ENCODE measurements around the gene SLC30A2. TPM values are rescaled to one million over a fixed set of nuclear protein-coding genes. Genes with fewer than 3 reads are reported as not detected.

SLC30A2 gene
- total RNA-seq, 1 donor from 2014 or later = not detected

DNA sequence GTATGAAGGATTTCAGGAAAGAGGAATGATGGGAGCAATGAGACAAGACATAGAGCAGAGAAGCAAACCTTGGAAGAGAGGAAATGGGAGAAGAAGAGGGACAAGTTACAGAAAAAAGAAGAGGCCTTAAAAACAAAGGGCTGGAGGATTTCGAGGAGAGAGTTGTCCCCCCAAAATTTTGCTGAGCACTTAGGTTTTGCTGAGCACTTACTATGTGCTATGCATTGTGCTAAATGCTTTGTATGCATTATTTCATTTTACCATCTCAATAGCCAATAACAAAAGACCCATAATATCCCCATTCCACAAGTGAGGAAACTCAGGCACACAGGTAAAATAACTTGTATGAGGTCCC, 24.0 kb upstream of the SLC30A2 start:
- no peak for DNase-seq

- DNase-seq = no peak
These were observed 21.6 kb upstream of the SLC30A2 start, which contains the start of gene TRIM63 for GRCh38 chr1:26067432-26067911. TSS of gene TRIM63 (minus strand) at chr1:26067630. CDS start at chr1:26067494, 136 bp downstream.

- DNase-seq = no peak
These were observed 20.9 kb upstream of the SLC30A2 start for GRCh38 chr1:26066857-26067256.

DNA sequence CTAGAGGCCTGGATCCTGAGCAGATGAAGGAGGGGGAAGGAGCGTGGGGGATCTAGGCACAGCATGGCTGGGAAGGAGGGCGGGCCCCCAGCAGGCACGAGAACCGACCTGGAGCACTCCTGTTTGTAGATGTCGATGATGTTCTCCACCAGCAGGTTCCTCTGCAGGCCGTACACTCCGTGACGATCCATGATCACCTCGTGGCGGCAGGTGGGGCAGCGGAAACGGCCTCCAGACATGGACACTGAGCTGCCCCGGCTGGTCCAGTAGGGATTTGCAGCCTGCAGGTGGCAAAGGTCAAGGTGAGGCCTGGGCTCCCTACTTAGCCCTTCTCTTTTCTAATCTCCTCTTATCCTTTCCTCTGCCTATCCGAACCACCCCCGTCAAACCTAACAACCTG, 20.2 kb upstream of the SLC30A2 start:
- no peak for DNase-seq

DNA sequence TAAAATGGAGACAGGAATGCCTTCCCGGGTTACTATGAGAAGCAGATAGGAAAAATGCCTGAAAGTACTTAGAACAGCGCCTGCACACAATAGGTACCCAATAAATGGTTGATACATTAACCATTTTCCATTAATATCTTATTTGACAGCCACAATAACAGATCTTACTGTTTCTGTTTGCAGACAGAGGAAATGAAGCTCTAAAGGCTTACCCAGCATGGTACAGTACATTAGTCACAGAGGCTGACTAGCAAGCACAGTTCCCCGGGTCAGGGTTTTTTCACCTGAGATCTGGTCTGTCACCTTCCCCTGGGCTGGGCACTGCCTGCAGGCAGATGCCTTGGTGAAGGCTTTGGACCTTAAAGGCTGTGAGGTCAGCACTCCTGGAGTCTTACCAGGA, 18.6 kb upstream of the SLC30A2 start:
- DNase-seq = no peak

DNA sequence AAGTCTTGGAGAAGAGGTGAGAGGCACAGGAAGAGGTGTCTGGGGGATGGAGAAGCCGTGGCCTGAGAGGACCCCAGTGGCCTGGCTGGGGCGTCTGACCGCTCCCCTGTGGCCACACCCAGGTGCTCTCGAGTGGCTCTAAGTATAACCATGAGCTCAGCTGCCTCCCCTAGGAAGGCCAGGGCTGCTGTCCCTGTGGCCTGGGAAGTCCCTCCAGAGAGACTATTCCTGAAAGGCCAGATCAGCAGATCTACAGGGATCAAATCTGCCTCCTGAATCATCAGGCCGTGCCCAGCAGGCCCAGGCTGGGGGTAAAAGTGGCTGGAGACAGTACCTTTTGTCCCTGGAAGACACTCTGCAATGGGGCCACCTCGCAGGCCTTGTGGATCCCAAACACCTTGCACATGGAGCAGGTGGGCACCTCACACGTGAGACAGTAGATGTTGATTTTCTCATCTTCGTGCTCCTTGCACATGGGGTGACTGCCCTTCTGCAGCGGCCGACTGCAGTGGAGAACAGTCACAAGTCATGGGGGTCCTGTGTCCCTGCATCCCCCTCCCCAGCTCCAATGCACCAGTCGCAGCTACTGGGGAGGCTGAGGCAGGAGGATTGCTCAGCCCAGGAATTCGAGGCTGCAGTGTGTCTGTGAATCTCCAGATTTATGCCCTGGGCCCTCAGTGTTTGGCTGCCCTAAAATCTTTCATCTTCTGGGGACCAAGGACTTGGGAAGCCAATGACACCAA, 15.1 kb upstream of the SLC30A2 start:
- DNase-seq = no peak

DNA sequence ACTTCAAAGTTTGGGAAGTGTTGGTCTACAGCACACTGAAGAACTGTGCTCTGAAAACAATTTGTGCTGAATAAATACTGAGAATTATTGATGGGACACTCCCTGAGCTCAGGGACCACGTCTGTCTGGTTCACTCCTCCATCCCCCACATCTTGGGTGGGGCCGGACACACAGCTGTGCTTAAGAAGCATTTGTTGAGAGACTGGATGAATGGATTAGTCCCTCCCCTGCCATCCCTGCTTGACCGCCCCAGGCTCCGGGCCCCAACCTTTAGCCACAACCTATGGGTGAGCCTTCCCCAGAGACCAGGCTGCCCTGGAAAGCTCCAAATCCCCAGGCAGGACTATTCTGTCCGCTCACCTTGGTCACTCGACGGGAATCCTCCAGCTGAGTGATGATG, 14.0 kb upstream of the SLC30A2 start:
- DNase-seq = no peak

- no peak for DNase-seq
These were observed 12.2 kb upstream of the SLC30A2 start for GRCh38 chr1:26058052-26058595.

DNA sequence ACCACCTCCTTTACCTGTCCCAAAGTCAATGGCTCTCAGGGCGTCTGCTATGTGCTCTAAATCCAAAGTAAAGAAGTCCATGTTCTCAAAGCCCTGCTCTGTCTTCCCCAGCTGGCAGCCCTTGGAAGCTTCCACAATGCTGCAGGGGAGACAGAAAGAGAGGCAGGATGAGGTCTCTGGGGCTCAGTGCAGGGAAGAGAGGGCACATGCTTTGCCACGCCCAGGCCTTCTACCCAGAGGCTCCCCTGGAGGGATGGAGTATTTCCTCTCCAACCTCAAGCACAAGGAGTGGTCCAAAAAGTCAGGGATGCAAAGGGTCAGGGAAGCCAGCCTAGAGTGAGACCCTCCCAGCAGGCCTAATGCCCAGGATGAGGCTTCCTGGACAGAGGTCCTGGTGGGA, 11.3 kb upstream of the SLC30A2 start:
- no peak for DNase-seq

- DNase-seq = no peak
These were observed 9.1 kb upstream of the SLC30A2 start for GRCh38 chr1:26055041-26055440.

DNA sequence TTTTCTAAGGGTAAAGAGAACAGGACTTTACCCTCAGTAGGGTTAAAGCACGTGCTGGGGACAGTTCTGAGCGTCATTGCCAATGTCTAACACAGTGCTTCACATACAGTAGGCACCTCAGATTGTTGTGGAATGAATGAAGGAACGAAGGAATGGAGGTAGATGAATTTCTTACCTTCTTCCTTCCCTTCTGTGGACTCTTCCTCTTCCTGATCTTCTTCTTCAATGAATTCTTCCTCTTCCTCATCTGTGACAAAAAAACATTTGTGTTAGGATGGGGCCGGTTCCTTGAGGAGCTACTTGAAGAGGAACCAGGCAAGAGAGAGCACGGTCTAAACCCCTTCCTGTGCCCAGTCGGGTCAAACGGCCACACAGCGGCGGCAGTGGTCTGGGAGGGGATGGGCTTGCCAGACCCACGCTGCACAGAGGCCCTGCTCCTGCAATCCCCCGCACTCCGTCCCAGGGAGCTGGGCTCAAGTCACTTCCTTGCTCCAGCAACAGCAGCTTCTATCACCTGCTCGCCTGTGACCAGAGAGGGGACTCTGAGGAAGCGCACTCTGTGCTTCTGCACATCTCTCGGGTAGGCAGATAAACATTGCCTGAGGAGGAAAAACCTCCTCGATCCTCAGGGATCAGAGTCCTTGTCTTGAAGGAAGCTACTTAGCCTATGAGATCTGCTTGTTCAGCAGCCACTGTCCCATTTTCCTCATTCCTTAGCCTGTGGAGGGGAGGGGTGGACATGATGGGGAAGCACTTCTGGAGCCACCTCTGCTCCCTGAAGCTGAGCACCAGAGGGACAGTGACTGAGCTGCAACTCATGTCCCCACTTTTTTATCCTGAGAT, 8.0 kb upstream of the SLC30A2 start:
- DNase-seq = no peak

GRCh38 chr1:26050248-26050640, 4.3 kb upstream of the SLC30A2 start:
- no peak for DNase-seq

- DNase-seq = no peak
These were observed 3.8 kb upstream of the SLC30A2 start for GRCh38 chr1:26049531-26050247.

- no peak for DNase-seq
These were observed 1.5 kb upstream of the SLC30A2 start for GRCh38 chr1:26047278-26047874.

DNA sequence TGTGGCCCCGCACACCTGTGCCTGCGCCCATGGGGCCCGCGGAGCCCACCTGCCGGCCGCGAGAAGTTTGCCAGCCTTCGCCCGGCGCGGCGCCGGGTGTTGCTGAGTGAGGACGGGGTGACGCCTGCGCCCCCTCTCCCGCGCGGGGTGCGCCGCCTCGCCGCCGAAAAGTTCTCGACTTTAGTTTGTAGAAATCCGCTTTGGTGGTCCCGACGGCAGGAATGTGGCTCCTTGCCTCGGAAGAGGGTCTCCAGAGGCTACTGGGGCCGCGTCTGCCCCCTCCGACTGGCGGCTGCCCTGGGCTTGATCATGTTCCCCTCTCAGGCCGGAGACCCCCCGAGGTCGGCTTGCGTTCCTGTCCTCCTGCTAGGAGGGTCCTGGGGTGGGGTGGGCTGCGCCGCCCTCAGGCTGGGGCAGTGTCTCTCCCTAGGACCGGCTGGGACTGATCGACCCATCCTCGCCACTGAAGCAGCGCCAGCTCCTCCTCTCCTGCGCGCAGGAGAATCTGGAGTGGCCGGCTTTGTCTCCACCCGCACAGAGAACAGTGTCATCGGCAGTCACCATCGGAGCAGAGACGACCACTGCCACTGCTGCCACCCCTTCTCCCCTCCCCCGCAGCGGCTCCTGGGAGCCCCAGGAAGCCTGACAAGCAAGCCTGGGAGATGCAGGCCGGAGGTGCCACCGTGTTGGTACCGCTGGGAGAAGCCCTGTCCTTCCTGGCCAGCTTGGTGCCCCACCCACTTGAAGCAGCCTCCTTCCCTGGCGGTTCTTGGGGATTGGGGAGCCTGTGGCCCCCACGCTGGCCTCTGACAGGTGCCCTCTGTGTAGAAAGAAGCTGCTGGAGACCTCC, 553 bp upstream of the SLC30A2 start:
- DNase-seq = no peak

DNA sequence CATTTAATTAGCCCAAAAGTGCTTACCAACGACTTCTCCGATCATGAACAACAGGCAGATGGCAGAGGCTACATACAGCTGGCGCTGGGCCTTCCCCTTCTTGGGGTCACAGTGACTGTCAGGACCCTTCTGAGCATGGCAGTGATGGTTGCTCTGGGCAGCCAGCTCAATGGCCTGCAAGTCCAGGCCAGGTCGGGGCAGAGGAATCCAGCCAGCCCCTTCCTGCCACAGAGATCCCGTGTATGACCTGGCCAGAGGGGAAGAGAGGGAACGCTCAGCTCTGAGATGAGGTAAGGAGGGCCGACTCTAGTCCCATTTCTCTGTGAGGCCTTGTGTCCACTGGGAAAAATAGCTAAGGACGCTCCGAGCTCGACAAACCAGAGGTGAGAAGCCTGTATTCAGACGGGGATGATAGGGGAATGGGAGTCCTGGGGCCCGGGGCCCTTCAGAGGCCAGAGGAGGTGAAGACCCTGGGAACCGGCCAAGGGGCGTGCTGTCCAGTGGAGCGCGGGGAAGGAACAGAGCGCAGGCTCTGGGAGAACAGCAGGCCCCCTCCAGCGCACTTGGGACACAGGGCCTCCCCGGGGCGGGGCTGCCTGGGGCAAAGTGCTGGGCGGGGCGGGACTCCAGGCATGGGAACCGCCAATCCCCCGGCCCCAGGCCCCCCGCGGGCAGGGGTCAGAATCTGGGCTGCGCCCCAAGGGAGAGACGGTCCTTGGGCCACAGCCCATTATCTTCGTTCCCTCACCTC, 772 bp downstream of the SLC30A2 start:
- no peak for DNase-seq

DNA sequence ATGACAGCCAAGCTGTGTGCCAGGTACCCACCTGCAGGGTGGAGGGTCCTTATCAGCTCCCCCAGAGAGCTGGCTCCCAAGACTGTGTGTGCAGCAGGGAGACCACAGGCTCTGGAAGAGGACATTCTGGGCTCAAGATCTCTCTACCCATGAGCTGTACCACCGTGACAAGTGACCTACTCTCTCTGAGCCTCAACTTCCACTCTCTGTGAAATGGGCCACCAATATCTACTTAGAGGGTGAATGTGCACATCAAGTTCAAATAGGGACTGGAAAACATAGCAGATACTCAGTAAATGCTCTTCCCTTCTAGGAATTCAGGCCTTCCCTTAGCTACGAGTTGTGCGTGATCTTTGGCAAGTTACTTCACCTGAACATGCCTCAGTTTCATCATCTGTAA, 1.5 kb downstream of the SLC30A2 start:
- DNase-seq = no peak

DNA sequence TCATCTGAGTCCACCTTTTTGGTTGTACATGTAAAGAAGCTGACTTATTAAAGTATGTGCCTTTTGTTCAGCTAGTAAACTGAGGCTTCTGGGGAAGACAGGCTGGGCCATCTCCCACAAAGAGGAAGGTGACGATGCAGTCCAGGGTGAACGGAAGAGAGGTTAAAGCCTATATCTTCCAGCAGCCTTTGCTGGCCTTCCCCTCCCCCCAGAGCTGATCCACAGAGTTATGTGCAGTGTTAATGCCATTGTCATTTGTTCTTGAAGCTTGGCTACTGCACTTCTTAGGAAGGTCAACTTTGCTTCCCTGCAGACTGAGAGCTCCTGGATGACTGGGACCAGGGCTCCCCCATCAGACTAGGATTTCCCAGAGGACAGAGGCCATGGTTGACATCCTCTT, 2.2 kb downstream of the SLC30A2 start:
- DNase-seq = no peak

GRCh38 chr1:26041978-26042377, 3.9 kb downstream of the SLC30A2 start:
- DNase-seq = no peak

DNA sequence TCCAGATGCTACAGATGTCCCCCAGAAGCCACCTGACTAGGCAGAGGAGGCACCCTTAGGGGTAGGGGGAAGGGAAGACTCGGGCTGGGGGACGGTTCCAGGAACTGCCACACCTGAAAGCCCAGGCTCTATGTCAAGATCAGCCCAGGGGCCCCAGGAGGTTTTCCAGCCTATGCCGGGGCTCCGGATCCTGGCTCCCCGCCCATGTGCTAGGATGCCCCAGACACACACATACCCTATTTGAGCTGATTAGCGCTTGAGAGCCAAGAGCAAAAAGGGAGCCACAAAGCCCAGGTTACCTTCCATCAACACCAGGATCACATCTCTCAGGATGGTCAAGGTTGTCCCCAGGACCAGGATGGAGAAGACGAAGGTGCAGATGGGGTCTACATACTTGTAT, 4.5 kb downstream of the SLC30A2 start:
- DNase-seq = no peak

DNA sequence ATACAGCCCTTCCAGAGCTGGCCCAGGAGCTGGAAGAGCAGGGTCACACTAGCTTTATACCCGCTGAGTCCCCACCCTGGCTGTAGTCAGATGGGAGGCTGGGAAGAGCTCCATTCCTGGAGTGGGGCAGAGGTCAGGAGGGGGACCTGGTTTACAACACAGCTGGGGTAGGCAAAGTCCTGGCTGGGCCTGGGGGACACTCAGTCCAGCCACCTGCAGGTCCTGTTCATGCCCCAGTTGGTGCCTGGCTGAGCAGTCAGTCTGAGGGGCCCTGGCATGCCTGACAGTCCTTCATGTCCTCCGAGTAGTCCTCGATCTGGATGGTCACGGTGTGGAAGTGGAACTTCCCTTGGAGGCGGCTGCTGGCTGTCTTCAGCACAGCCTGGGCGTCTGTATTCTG, 7.0 kb downstream of the SLC30A2 start:
- no peak for DNase-seq

Measured in occipital lobe (tissue), 2 donors.